Esophagus muscularis mucosa (tissue), 4 donors: ENCODE measurements around the gene MX1.

Source experiments
- CTCF ChIP-seq, 3 experiments: fragments of 200-600 bp in 2 of 3; fragments of 450-650 bp in 1 of 3; sonication (generic) in 2 of 3; IDR thresholded peaks; one replicate each; pipeline ENCODE4 v1.5.1; 2017 to 2019; ENCODE audit warnings: antibody characterized with exemption in 3 of 3, mild to moderate bottlenecking in 2 of 3, moderate library complexity in 1 of 3
- EP300 ChIP-seq: sonication (generic); formaldehyde crosslinking; IDR thresholded peaks from one replicate; pipeline ENCODE4 v1.6.1; 2017; ENCODE audit warnings: antibody characterized with exemption
- POLR2A ChIP-seq: fragments of 450-650 bp; IDR thresholded peaks from one replicate; pipeline ENCODE4 v1.6.1; 2017; ENCODE audit warnings: antibody characterized with exemption, moderate library complexity, mild to moderate bottlenecking, low read depth
- POLR2AphosphoS5 ChIP-seq, 2 donors: sonication (generic); formaldehyde crosslinking; IDR thresholded peaks; one replicate each; pipeline ENCODE4 v1.6.1; 2017; ENCODE audit warnings: antibody characterized with exemption in 2 of 2

- TF ChIP-seq POLR2A (no peak), POLR2AphosphoS5 (IDR thresholded peaks at IDR 0.05) (no peak), CTCF (IDR thresholded peaks at IDR 0.05) (no peak), EP300 (no peak)
Observed at GRCh38 chr21:41427556-41427955, 1.5 kb downstream of the MX1 start.
